ENCODE data around the gene XIRP2.

GRCh38 chr2:167271932-167272331 is 383.7 kb downstream of the XIRP2 start:
- TF ChIP-seq CTCF (conservative IDR thresholded peaks at IDR 0.05; ENCODE audit: low read depth, low read length) (no peak), MAFK (IDR thresholded peaks at IDR 0.05; ENCODE audit: low read depth, low read length) (no peak), POLR2A (IDR thresholded peaks at IDR 0.05; ENCODE audit: low read depth, low read length) (no peak), MXI1 (IDR thresholded peaks at IDR 0.05; ENCODE audit: borderline replicate concordance, low read depth, low read length) (no peak), RAD21 (IDR thresholded peaks at IDR 0.05; ENCODE audit: low read length) (no peak), CEBPB (IDR thresholded peaks at IDR 0.05; ENCODE audit: low read depth, low read length) (no peak), ELK1 (IDR thresholded peaks at IDR 0.05; ENCODE audit: borderline replicate concordance, low read depth, low read length) (no peak), RCOR1 (IDR thresholded peaks at IDR 0.05; ENCODE audit: insufficient replicate concordance, low read length) (no peak), BHLHE40 (IDR thresholded peaks at IDR 0.05; ENCODE audit: low read depth, low read length) (no peak), SMC3 (IDR thresholded peaks at IDR 0.05; ENCODE audit: low read depth, low read length) (no peak)
